Measurements from ENCODE around the gene UBA1.

UBA1 gene

DNA sequence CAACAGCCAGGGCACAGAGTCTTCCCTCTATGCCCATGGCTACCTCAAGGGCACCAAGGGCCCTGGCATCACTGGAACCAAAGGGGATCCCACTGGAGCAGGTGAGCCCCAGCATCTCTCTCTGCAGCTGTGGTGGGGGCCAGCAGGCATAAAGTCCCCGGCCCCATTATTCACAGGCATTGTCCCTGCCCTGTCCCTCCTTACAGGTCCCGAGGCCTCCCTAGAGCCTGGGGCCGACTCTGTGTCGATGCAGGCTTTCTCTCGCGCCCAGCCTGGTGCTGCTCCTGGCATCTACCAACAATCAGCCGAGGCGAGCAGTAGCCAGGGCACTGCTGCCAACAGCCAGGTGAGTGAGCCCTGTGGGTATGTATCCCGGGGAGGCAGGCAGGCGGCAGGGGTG, 12.3 kb upstream of the UBA1 start:
- no peak overlapping the region for H3K4me3 ChIP-seq (ENCODE audit: low read depth, low read length)
- no peak for TF ChIP-seq CTCF (IDR thresholded peaks at IDR 0.05; ENCODE audit: low read depth, low read length)

DNA sequence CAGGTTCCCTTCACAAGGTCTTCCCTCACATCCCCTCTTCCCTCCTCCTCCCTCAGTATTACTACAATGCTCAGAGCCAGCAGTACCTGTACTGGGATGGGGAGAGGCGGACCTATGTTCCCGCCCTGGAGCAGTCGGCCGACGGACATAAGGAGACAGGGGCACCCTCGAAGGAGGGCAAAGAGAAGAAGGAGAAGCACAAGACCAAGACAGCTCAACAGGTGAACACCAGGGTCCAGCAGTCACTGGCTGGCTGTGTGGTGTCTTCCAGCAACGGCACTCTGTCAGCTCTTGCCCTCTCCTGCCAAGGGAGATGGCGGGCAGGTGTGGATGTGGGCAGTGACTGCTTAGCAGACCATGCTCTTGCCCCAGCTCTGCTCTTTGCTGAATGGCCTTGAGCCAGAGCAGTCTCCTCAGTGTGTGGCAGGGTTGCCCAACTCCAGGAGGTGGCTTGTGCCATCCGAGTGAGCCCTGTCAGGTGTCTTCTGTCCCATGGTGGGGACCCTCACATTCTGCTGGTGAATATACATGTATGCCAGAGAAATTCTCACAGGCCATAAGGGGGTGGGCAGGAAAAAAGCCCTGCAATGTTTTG, 11.4 kb upstream of the UBA1 start:
- TF ChIP-seq CTCF (IDR thresholded peaks at IDR 0.05; ENCODE audit: low read depth, low read length): no peak
- no peak overlapping the region for H3K4me3 ChIP-seq (ENCODE audit: low read depth, low read length)

GRCh38 chrX:47184486-47184885, 9.1 kb upstream of the UBA1 start:
- TF ChIP-seq CTCF (IDR thresholded peaks at IDR 0.05; ENCODE audit: low read depth, low read length): no peak
- no peak overlapping the region for H3K4me3 ChIP-seq (ENCODE audit: low read depth, low read length)

DNA sequence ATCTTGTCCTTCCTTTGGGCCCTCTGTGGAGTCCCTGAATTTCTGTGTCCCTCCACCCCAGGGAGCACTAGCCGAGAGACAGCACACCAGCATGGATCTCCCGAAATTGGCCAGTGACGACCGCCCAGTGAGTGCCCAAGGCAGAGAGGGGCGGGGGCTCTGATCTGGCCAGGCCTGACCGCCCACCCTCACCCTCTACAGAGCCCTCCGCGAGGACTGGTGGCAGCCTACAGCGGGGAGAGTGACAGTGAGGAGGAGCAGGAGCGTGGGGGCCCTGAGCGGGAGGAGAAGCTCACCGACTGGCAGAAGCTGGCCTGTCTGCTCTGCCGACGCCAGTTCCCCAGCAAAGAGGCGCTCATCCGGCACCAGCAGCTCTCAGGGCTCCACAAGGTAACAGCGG, 8.4 kb upstream of the UBA1 start:
- no peak overlapping the region for H3K4me3 ChIP-seq (ENCODE audit: low read depth, low read length)
- no peak for TF ChIP-seq CTCF (IDR thresholded peaks at IDR 0.05; ENCODE audit: low read depth, low read length)

DNA sequence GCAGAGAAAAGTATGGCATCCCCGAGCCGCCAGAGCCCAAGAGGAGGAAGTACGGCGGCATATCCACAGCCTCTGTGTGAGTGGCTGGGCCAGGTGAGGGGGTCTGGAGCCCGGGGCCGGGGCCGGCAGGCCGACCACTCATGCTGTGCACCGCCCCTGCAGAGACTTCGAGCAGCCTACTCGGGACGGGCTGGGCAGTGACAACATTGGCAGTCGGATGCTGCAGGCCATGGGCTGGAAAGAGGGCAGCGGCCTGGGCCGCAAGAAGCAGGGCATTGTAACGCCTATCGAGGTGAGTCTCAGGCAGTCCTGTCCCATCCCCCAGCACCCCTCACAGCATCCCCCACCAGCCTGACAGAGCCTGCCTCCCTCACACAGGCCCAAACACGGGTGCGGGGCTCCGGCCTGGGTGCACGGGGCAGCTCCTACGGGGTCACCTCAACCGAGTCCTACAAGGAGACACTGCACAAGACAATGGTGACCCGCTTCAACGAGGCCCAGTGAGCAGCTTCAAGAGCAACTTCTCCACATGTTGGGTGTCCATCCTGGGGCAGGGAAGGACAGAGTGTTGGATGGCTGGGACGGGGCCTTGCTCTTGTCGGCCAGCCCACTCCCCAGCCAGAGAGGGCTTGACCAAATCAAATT, 7.4 kb upstream of the UBA1 start:
- TF ChIP-seq CTCF (IDR thresholded peaks at IDR 0.05; ENCODE audit: low read depth, low read length): no peak
- no peak overlapping the region for H3K4me3 ChIP-seq (ENCODE audit: low read depth, low read length)

GRCh38 chrX:47187106-47187677, 6.4 kb upstream of the UBA1 start:
- H3K4me3 ChIP-seq (ENCODE audit: low read depth, low read length): no peak overlapping the region
- no peak for TF ChIP-seq CTCF (IDR thresholded peaks at IDR 0.05; ENCODE audit: low read depth, low read length)

DNA sequence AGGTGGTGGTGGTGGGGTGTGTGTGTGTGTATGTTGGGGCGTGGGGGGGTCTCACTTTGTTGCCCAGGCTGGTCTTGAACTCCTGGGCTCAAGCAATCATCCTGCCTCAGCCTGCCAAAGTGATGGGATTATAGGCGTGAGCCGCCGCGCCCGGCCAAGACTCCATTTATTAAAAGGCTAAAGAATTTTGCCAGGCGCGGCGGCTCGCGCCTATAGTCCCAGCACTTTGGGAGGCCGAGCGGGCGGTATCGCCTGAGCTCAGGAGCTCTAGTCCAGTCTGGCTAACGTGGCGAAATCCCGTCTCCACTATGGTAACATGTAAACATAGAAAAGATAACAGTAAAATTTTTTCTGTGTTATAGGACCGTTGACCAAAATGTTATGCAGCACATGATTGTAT, 3.7 kb upstream of the UBA1 start:
- no peak for TF ChIP-seq CTCF (IDR thresholded peaks at IDR 0.05; ENCODE audit: low read depth, low read length)

More for the DNA sequence above, 3.7 kb upstream of the UBA1 start:
- H3K4me3 ChIP-seq (ENCODE audit: low read depth, low read length): no peak overlapping the region
